ENCODE data around the gene TXNDC11. TPM values are rescaled to one million over a fixed set of nuclear protein-coding genes. Genes with fewer than 3 reads are reported as not detected.

TXNDC11 gene
- total and polyA plus RNA-seq, 2 experiments from 2014 or later, result 6.8 to 12.0 TPM

GRCh38 chr16:11681976-11682654 lies 60.5 kb downstream of the TXNDC11 start (continued):
- TF ChIP-seq, protein P1, sequence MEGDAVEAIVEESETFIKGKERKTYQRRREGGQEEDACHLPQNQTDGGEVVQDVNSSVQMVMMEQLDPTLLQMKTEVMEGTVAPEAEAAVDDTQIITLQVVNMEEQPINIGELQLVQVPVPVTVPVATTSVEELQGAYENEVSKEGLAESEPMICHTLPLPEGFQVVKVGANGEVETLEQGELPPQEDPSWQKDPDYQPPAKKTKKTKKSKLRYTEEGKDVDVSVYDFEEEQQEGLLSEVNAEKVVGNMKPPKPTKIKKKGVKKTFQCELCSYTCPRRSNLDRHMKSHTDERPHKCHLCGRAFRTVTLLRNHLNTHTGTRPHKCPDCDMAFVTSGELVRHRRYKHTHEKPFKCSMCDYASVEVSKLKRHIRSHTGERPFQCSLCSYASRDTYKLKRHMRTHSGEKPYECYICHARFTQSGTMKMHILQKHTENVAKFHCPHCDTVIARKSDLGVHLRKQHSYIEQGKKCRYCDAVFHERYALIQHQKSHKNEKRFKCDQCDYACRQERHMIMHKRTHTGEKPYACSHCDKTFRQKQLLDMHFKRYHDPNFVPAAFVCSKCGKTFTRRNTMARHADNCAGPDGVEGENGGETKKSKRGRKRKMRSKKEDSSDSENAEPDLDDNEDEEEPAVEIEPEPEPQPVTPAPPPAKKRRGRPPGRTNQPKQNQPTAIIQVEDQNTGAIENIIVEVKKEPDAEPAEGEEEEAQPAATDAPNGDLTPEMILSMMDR (conservative IDR thresholded peaks at IDR 0.05; ENCODE audit: low read depth in 2 of 2), result no peak
- TF ChIP-seq EZH2phosphoT487 (IDR thresholded peaks at IDR 0.05; ENCODE audit: unreplicated experiment), result no peak

DNA sequence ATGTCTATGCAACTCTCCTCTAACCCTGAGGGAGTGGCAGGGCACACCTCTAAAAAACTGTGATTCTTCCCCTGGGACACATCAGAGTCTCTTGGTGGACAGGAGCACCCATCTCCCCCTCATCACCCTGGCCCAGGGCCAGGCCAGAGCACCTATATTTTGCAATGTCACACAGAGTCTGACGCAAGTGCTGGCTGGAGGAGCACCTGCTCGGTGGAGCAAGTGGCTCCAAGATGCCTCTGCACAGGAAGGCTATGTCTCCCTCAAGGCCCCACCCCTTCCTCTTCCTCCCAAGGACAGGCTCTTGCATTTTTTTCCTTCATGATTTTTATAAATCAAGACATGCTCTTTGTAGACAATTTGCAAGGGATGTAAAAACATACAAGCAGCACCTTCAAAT lies 61.1 kb downstream of the TXNDC11 start:
- Mint-ChIP-seq H3K36me3 (ENCODE audit: low read depth) (peaks cover 44% of the 10 kb centered on the region), H3K27ac (peak overlapping the region; percentile 15; the same call in 1 of the 2 replicates), H3K9me3 (no peaks in the 10 kb centered on the region; the same call in 2 of the 3 replicates), H3K4me3 (no peak overlapping the region), H3K27me3 (ENCODE audit: insufficient read depth, low read depth, poor library complexity) (peaks cover 8% of the 10 kb centered on the region), H3K4me1 (peaks cover 12% of the 10 kb centered on the region; the same call in 2 of the 3 replicates)
- Histone ChIP-seq H3K4me3 (no peak overlapping the region), H3K79me2 (replicated peaks; ENCODE audit: insufficient read depth) (no peaks in the 10 kb centered on the region), H3K27me3 (ENCODE audit: insufficient read depth) (no peaks in the 10 kb centered on the region), H3F3A (replicated peaks; ENCODE audit: low read depth) (peaks cover 12% of the 10 kb centered on the region), H3K4me1 (ENCODE audit: insufficient read depth) (0 out of 2 replicates have a peak, but pooled peaks cover 4% of the 10 kb centered on the region), H3K9me2 (ENCODE audit: insufficient read depth) (no peaks in the 10 kb centered on the region), H3K36me3 (ENCODE audit: insufficient read depth) (peaks cover 22% of the 10 kb centered on the region; the same call in 1 of the 2 replicates), H3K27ac (ENCODE audit: low read depth) (peak overlapping the region; percentile 45; the same call in 1 of the 2 replicates), H4K20me1 (replicated peaks; ENCODE audit: insufficient read depth) (peaks cover 26% of the 10 kb centered on the region), H2AFZ (no peak overlapping the region), H3K4me2 (no peak overlapping the region)
- ATAC-seq (no peak), DNase-seq (ENCODE audit: low spot score) (no peak)
- TF ChIP-seq CREB1 (CRISPR knock-in tag; IDR thresholded peaks at IDR 0.05; ENCODE audit: low read depth), result no peak

DNA sequence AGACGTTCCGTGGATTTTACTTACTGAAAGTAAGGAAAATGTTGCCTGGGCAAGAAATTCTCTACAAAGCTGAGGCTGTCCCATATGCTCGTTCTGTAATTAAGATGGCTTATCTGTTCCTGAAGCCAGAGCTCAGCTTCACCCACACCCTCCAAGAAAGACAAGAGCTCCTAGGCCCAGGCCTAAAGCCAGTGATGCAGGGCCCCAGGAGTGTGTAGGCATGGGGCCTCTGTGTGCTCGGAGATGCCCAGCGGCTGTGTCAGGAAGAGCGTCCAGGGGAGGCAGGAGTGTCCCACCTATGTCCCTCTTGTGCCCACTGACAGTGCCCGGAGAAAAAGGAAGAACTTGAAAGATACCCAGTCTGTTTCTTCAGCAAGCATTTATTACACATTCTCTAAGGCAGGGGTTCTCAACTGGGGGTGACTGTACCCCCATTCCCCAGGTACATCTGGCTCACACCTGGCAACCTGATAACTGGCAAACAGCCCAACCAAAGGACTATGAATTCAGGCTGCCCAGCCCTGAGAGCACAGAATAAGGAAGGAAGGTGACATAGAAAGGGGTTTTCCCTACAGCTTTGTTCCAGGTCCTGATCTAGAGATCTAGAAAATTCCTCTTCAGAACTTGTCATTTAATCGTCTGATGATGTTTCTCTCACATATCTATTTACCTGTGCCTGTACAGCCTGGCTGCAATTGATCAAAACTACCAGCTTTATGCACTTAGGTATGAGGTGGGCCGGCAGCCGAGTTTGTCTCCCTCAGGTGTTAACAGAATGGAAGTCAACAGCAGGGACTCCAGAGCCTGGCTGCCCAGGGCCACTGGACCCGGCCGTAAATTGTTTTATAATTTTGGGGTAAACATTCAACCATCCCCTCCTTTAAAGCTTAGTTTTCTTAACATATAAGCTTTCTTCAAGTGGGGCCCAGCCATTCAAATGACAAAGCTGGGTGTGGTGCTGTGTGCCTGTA lies 62.4 kb downstream of the TXNDC11 start:
- Histone ChIP-seq H3K4me1 (ENCODE audit: insufficient read depth) (0 out of 2 replicates have a peak, but pooled peaks cover 4% of the 10 kb centered on the region), H3K4me3 (no peak overlapping the region), H3K36me3 (ENCODE audit: insufficient read depth) (peaks cover 22% of the 10 kb centered on the region; the same call in 1 of the 2 replicates), H3F3A (replicated peaks; ENCODE audit: low read depth) (peaks cover 12% of the 10 kb centered on the region), H3K4me2 (no peak overlapping the region), H4K20me1 (replicated peaks; ENCODE audit: insufficient read depth) (peaks cover 38% of the 10 kb centered on the region), H3K27me3 (ENCODE audit: insufficient read depth) (no peaks in the 10 kb centered on the region), H3K9me2 (ENCODE audit: insufficient read depth) (no peaks in the 10 kb centered on the region), H3K79me2 (replicated peaks; ENCODE audit: insufficient read depth) (no peaks in the 10 kb centered on the region), H3K27ac (ENCODE audit: low read depth) (peak overlapping the region; percentile 66; the same call in 1 of the 2 replicates), H2AFZ (no peak overlapping the region)
- H3K9me3 Mint-ChIP-seq, result no peaks in the 10 kb centered on the region; the same call in 2 of the 3 replicates
- H3K27me3 Mint-ChIP-seq (ENCODE audit: insufficient read depth, low read depth, poor library complexity), result peaks cover 9% of the 10 kb centered on the region
- ATAC-seq (no peak), DNase-seq (ENCODE audit: low spot score) (no peak)
- H3K27ac Mint-ChIP-seq, result 0 out of 2 replicates have a peak overlapping the region, but pooled peaks have one; percentile 73
- peaks cover 46% of the 10 kb centered on the region for H3K36me3 Mint-ChIP-seq (ENCODE audit: low read depth)
- H3K4me3 Mint-ChIP-seq, result no peak overlapping the region
- peaks cover 19% of the 10 kb centered on the region; the same call in 2 of the 3 replicates for H3K4me1 Mint-ChIP-seq
- TF ChIP-seq EZH2 (IDR thresholded peaks at IDR 0.05; ENCODE audit: low read depth, unreplicated experiment) (no peak), REST (IDR thresholded peaks at IDR 0.05; ENCODE audit: unreplicated experiment) (no peak), NANOG (IDR thresholded peaks at IDR 0.05; ENCODE audit: borderline replicate concordance) (no peak), ZNF114 (CRISPR knock-in tag; IDR thresholded peaks at IDR 0.05) (no peak), POLR2AphosphoS5 (IDR thresholded peaks at IDR 0.05; ENCODE audit: low read depth) (no peak), STAT1 (IDR thresholded peaks at IDR 0.05; ENCODE audit: unreplicated experiment) (no peak), CREB1 (CRISPR knock-in tag; IDR thresholded peaks at IDR 0.05; ENCODE audit: low read depth) (no peak), EZH2phosphoT487 (IDR thresholded peaks at IDR 0.05; ENCODE audit: unreplicated experiment) (no peak), JUNB (IDR thresholded peaks at IDR 0.05; ENCODE audit: unreplicated experiment) (no peak), ZNF331 (CRISPR knock-in tag; IDR thresholded peaks at IDR 0.05; ENCODE audit: low read depth) (no peak)
- TF ChIP-seq, protein P1 (conservative IDR thresholded peaks at IDR 0.05; ENCODE audit: low read depth in 2 of 2), result no peak
